D721Med (cell line): ENCODE data around the gene PKN3.

Source experiments
- DNase-seq: peaks from one replicate; pipeline ENCODE4 v3.0.0; 2011; ENCODE audit warnings: low spot score; ENCODE audit not compliant: insufficient read length
- FAIRE-seq: peaks from 2 replicates; lab custom pipeline; 2011; peaks lifted over from hg19 to GRCh38; lab: Jason Lieb, UNC
- TF ChIP-seq, protein P1 (sequence below): IDR thresholded peaks from 2 replicates; pipeline ENCODE4 v1.5.1; 2012; ENCODE audit warnings: mild to moderate bottlenecking, control low read depth; ENCODE audit not compliant: insufficient read depth; ENCODE audit errors: missing control alignments

Gene PKN3

DNA sequence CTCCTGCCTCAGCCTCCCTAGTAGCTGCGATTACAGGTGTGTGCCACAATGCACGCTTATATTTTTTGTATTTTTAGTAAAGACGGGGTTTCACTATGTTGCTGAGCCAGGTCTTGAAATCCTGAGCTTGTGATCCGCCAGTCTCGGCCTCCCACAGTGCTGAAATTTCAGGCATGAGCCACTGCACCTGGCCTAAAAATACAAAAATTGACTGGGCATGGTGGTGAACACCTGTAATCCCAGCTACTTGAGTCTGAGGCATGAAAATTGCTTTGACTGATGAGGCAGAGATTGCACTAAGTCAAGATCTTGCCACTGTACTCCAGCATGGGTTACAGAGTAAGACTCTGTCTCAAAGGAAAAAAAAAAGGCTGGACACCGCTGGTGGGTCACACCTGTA, 32.5 kb upstream of the PKN3 start:
- no peak for FAIRE-seq
- TF ChIP-seq, protein P1, sequence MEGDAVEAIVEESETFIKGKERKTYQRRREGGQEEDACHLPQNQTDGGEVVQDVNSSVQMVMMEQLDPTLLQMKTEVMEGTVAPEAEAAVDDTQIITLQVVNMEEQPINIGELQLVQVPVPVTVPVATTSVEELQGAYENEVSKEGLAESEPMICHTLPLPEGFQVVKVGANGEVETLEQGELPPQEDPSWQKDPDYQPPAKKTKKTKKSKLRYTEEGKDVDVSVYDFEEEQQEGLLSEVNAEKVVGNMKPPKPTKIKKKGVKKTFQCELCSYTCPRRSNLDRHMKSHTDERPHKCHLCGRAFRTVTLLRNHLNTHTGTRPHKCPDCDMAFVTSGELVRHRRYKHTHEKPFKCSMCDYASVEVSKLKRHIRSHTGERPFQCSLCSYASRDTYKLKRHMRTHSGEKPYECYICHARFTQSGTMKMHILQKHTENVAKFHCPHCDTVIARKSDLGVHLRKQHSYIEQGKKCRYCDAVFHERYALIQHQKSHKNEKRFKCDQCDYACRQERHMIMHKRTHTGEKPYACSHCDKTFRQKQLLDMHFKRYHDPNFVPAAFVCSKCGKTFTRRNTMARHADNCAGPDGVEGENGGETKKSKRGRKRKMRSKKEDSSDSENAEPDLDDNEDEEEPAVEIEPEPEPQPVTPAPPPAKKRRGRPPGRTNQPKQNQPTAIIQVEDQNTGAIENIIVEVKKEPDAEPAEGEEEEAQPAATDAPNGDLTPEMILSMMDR = no peak
- no peak for DNase-seq

DNA sequence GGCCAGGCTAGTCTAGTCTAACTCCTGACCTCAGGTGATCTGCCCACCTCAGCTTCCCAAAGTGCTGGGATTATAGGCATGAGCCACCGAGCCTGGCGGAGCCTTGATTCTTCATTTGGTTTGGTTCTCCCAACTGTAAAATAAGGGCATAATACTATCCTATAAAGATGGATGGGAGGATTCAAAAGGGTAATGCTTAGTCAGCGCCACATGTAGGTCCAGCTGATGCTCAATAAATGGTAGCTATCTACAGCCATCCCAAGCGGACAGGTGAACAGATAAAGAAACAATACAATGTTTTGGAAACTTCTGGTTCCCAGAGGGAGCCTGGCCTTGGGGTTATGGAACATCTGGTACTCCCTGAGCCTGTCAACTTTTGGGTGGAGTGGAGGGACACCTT, 26.9 kb upstream of the PKN3 start:
- TF ChIP-seq, protein P1 = no peak
- no peak for FAIRE-seq

DNA sequence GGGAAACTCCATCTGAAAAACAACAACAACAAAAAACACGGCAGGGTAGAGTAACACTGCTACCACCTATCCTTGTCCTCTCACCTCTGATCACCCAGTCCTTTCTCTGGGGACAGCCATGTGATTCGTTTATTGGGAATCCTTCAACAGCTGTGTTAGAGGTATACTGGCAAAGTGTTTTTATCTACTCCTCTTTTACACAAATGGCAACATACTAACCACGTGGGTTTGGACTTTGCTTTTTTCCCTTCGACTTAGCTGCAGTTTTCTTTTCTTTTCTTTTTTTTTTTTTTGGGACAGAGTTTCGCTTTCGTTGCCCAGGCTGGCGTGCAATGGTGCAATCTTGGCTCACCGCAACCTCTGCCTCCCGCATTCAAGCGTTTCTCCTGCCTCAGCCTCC, 24.5 kb upstream of the PKN3 start:
- TF ChIP-seq, protein P1 = no peak
- DNase-seq (no peak), FAIRE-seq (no peak)

More for the DNA sequence above, 26.9 kb upstream of the PKN3 start:
- no peak for DNase-seq

DNA sequence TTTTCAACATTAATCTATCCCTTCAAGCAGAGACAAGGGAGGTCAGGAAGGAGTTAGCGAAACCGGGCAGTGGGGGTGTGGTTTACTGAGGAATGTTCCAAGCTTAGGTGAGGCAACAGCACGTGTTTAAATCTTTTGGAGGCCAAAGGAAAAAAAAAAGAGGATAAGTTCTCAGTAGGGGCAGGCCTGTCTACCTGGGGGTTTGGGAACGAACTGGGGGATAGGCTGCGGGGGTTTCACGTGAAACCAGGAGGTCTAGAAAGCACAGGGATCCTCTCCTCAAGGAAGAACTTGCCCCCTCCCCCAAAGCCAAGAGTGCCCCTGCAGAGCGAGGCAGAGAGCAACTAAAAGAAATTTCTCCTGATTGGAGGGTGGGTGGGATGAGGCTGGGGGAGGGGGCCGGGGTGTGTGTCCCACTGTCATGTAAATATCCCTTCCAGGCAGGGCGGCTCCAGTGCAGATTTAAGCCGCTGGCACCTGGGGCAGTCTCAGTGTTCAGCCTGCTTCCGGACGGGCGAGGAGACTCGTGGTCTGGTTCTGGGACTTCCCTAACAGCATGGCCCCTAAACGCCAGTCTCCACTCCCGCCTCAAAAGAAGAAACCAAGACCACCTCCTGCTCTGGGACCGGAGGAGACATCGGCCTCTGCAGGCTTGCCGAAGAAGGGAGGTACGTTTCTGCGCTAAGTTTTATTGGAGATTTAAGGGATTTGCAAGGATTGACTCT, 18.8 kb upstream of the PKN3 start:
- no peak for DNase-seq
- no peak for FAIRE-seq
- TF ChIP-seq, protein P1 = no peak

DNA sequence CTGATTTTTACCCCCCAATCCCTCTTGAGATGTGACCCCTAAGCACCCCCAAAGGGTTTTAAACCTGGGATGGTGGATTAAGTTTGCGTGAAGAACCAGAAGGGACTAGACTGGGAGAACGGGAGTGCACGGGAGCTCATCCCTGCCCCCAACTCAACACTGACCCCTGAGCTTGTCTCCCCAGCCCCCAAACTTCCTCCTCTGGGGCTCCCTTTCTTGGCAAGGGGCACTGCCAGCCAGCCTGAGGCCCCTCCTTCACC, 18.3 kb upstream of the PKN3 start:
- FAIRE-seq = no peak
- DNase-seq = no peak
- TF ChIP-seq, protein P1 = no peak

DNA sequence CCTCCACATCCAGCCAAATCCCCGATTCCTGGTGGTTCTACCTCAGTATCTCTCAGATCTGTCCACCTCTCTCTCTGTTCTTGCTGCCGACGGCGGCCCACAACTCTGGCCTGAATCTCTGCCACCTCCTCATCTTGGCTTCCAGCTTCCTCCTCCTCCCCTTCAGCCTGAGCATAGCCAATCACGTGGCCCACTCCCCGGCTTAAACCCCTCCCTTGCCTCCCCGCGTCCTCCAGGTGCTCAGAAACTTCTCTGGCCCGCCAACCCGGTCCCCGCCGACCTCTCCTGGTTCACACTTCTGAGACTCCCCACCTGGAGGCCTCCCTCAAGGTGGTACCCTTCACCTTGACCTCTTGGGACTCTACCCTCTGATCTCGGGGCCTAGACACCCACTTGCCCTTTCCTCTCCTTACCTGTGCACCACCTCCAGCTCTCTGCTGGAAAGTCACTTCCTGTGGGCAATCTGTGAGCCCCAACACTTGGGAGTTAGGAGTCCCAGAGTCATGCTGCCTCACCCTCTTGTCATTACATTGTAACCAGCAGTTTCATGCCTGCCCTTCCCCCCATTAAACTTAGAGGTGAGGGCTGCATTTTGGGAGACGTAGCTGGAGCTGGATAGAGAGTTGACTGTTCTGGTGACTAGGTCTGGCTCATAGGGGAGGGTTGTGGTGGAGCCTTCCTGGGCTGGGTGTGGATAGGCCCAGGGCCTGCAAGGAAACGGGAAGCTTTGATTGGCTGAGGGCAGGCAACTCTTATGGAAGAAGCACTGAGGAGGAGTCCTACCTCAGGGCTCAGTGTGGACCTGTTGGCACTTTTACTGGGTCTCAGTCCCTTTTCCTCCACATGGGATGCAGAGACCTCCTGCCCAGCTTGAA, 17.7 kb upstream of the PKN3 start:
- DNase-seq (no peak), FAIRE-seq (no peak)
- TF ChIP-seq, protein P1 = no peak
